Measurements from ENCODE around the gene TUG1. TPM values are rescaled to one million over a fixed set of nuclear protein-coding genes. Genes with fewer than 3 reads are reported as not detected.
A peak's percentile ranks its signal among the peaks of the same experiment; 100 is the strongest.

TUG1 gene
- total and polyA plus RNA-seq, 2 of the 4 experiments (the other 2 are of a cell fraction), result 60.6 to 68.8 TPM

DNA sequence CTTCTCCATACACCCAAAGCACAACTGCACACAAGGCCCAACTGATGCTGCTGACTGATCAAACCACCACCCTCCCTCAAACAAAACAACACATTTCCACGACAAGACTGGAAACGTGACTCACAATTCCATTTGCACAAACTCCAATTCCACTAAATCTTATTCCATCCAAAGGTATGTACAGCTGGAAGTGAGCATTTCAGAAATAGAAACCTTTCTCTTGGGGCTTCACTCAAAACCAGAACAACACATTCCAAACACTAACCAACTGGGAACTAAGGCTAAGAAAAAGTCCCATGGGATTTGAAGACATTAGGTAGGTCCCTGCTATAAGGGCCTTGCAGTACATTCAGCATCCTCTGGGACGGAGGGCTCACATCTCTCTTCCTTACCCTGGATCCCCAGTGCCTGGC lies 20.1 kb upstream of the TUG1 start:
- intact Hi-C loops (cut with micrococcal nuclease), result loop anchor here (1.0 to 2.0 kb wide), 3 partner anchors 133 to 282 kb away; no protein-coding TSS in a partner anchor
- Histone ChIP-seq H2AK5ac (ENCODE audit: low read depth, low read length) (no peak overlapping the region; the same call in 1 of the 2 replicates), H3K4me1 (ENCODE audit: control insufficient read depth, insufficient read depth, low read length) (peaks cover 2% of the 10 kb centered on the region), H3K36me3 (ENCODE audit: control insufficient read depth, insufficient read depth, low read length) (peaks cover 60% of the 10 kb centered on the region), H2BK120ac (ENCODE audit: low read depth, low read length) (no peak overlapping the region), H3K27ac (ENCODE audit: insufficient read depth, low read length) (peak overlapping the region; percentile 22; the same call in 1 of the 2 replicates), H2AK9ac (replicated peaks; ENCODE audit: low read depth, low read length, poor library complexity) (peak overlapping the region; percentile 30), H3K27me3 (ENCODE audit: control insufficient read depth, insufficient read depth, low read length) (no peaks in the 10 kb centered on the region), H3K14ac (replicated peaks; ENCODE audit: low read depth, low read length) (no peak overlapping the region), H4K8ac (ENCODE audit: low read depth in 2 of 2, low read length in 2 of 2) (no peak overlapping the region), H3K9me3 (ENCODE audit: control insufficient read depth, insufficient read depth, low read length) (no peaks in the 10 kb centered on the region), H2BK5ac (ENCODE audit: low read depth, low read length, poor library complexity, severe bottlenecking) (peak overlapping the region; percentile 42), H4K91ac (ENCODE audit: insufficient read depth, low read depth, low read length) (no peak overlapping the region), H2BK15ac (ENCODE audit: low read depth, low read length) (no peak overlapping the region), H3K23ac (ENCODE audit: low read depth, low read length) (no peak overlapping the region), H3K18ac (ENCODE audit: low read depth, low read length) (peak overlapping the region; percentile 15; the same call in 1 of the 2 replicates), H2BK20ac (ENCODE audit: low read depth, low read length) (no peak overlapping the region), H2AFZ (replicated peaks; ENCODE audit: low read length, poor library complexity) (no peak overlapping the region), H3K9ac (ENCODE audit: low read depth, low read length) (no peak overlapping the region), H3K9me1 (ENCODE audit: insufficient read depth, low read length) (peaks cover 12% of the 10 kb centered on the region), H4K5ac (ENCODE audit: low read depth, low read length) (peak overlapping the region; percentile 12; the same call in 1 of the 2 replicates), H4K20me1 (ENCODE audit: insufficient read depth, low read length) (peaks cover 4% of the 10 kb centered on the region; the same call in 1 of the 2 replicates), H3K4me2 (ENCODE audit: low read depth, low read length) (no peak overlapping the region), H3K56ac (ENCODE audit: extremely low read depth, insufficient read depth, low read length) (no peak overlapping the region), H3K4ac (ENCODE audit: low read depth, low read length) (no peak overlapping the region), H3K79me1 (ENCODE audit: low read depth in 1 of 2, low read length in 2 of 2) (peaks cover 29 to 70% of the 10 kb centered on the region in 2 experiments; a peak in 3 of 4 replicates), H3K4me3 (ENCODE audit: insufficient read depth, low read depth, low read length) (no peak overlapping the region)
- in situ Hi-C loops (cut with MboI; ENCODE audit: low sequenced_read_pairs), result loop anchor here (5.0 to 10.0 kb wide), 3 partner anchors 138 to 286 kb away; no protein-coding TSS in a partner anchor
- no CpG with 5 or more reads among the region's 3 CpGs for WGBS, 2 experiments (ENCODE audit: extremely low coverage in 2 of 2, insufficient read length in 1 of 2)
- DNase-seq (peak; percentile 72), ATAC-seq (ENCODE audit: low read depth) (peak; percentile 65)
- ChIA-PET POLR2A (ENCODE audit: unreplicated experiment) (no interaction called here), CTCF (interaction anchor here (1.5 kb wide), 1 partner anchor 19 kb away, joined by 4 read pairs; the partner anchor contains the start of gene MORC2)
- TF ChIP-seq RCOR1 (IDR thresholded peaks at IDR 0.05; ENCODE audit: insufficient replicate concordance, low read length) (no peak), BHLHE40 (IDR thresholded peaks at IDR 0.05; ENCODE audit: low read depth, low read length) (peak; percentile 64), NFE2L2 (IDR thresholded peaks at IDR 0.05; ENCODE audit: low read depth, low read length) (no peak)
- dilution Hi-C loops (cut with HindIII; ENCODE audit: low sequenced_read_pairs, unreplicated experiment), result no loop called here
- BruUV-seq (replicated peaks), result no TSS peak

All from IMR-90 (cell line).